Central memory CD4-positive, alpha-beta T cell (primary cell): ENCODE data around the gene PLCB3.
A peak's percentile ranks its signal among the peaks of the same experiment; 100 is the strongest.

Source experiments
- DNase-seq: peaks from one replicate; pipeline ENCODE4 v3.0.0; 2022

PLCB3 gene

DNA sequence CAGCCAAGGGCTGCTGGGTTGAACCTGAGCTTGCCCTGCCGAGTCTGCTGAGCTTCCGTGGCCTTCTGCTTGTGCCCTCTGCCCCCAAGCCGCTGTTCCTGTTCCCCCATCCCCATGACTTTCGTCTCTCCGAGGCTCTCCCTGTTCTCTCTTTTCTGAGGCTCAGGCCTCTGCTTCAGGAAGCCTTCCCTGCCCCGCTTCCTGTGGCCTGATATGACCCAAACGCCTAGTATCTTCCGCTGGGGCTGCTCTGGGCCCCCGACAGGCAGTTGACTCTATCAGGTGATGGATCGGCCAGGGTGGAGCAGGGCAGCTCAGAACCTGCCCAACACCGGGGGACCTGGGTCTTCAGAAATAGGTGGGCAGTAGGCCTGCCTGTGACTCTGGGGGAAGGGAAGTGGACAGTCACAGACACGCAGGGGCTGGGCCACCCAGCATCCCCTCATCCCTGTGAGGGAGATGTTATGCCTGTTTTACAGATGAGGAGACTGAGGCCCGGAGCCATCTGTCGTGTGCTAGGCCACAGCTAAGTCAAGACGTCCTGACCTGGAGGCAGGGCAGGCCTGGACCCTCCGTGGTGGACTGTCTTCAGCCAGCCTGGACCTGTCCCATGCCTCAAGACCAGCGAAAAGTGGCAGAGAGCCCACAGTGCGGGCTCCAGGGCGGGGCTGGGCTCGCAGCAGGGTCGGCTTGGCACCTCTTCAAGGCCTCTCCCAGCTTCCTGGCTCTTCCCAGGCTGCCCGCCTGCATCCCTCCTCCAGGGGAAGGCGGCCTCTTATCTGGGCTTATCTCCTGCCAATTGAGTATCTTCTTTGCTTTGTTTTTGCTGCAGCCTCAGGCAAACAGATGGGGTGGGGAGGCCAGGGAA lies 16.9 kb downstream of the PLCB3 start:
- no peak for DNase-seq

DNA sequence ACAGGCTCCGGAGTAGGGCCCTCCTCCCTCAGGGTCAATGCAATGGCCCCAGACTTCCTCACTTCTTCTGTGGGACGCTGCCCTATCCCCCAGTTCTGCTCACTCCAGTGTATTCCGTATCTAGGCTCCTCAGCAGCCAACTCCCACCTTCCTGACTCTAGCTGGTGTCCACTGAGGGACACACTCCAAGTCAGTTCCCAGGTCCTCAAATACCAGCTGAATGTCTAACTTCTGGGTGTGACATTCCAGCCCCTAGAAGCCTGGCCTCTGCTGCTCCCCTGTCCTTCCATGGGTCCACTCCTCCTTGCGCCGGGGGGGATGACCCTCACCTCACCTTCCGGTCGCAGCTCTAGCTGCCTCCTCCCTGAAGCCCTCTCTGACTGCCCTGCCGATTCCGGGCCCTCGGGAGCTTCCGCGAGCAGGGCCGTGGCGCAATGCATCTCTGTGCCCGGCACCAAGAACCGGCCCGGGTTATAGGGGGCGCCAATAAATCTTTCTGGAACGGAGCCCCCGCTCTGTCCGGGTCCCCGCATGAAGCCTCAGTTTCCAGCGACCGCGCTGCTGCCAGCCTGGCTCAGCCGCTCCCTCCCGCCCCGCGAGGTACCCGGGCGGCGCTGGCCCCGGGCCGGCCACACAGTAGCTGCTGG lies 17.7 kb downstream of the PLCB3 start:
- DNase-seq: no peak

DNA sequence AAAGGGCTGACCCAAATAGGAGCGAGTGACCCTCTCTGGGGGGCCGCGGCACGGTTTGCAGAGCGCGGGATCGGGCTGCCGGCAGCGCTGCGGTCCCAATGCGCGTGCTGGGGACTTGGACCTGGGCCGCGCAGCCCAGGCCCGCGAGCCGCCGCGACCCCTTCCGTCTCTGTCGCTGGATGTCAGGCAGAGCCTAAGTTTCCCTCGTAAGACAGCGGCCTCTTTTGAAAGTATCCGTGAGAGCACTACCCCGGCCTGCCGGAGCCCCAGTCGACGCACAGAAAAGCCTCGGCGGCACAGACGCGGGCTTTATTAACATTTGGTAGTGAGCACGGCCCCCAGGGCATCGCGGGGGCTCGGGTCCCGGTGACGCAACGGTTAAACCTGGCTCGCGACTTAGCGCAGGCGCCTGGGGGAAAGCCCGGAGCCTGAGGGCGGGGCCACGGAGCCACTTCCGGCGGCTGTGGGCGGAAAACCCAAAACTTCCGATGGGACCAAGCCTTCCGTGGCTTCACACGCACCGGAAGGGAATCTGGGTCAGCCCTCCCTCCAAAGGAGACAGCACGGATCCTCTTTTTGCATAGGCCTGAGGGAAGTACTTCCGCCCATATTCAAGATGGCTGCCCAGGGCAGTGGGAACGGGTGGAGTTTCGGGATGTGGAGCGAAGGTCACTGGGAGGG lies 18.4 kb downstream of the PLCB3 start:
- peak; percentile 98 for DNase-seq

DNA sequence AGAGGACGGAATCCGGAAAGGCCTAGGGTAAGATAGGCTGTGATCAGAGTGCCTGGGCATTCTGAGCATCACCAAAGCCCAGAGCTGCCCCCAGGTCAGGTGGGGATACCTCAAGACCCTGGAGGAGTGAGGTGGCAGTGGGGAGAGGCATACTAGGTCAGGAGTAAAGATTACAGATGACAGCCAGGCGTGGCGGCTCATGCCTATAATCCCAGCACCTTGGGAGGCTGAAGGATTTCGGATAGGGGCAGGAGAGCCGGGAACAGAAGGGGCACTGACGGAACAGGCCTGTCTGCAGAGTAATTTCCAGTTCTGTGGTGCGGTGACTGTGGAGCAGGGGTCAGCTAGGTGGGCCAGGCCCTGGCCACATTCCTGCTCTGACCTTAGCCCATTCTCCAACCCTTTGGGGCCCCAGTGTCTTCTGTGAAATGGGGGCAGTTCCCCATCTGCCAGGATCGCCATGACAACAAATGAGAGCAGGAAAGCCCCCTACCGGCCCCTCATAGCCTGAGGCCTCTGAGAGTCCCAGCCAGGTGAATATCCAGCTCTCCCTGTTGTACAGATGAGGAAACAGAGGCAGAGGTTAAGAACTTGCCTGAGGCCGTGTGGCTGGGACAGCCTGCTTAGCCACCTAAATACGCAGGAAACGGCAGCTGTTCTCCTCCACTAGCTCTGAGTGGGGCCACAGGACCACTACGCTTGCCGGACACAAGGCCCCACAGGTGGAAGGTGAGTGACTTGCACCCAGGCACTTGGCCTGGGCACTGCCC lies 23.9 kb downstream of the PLCB3 start:
- no peak for DNase-seq

DNA sequence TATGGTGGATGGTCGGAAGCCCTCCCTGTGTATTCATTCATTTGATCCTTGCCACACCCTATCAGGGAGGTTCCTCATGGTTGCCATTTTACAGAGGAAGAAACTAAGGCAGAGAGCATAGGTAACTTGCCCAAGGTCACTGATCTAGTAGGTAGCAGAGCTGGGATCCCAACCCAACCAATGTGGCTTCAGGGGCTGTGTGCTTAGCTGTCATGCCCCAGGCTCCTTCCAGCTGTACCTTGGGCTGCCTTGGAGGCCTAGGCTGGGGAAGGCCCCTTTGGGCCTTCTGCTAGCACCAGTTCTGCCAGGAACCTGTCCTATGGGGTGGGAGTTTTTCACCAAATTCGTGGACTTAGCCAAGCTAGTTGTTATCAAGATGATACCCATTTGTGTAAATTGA lies 24.5 kb downstream of the PLCB3 start:
- DNase-seq: no peak

DNA sequence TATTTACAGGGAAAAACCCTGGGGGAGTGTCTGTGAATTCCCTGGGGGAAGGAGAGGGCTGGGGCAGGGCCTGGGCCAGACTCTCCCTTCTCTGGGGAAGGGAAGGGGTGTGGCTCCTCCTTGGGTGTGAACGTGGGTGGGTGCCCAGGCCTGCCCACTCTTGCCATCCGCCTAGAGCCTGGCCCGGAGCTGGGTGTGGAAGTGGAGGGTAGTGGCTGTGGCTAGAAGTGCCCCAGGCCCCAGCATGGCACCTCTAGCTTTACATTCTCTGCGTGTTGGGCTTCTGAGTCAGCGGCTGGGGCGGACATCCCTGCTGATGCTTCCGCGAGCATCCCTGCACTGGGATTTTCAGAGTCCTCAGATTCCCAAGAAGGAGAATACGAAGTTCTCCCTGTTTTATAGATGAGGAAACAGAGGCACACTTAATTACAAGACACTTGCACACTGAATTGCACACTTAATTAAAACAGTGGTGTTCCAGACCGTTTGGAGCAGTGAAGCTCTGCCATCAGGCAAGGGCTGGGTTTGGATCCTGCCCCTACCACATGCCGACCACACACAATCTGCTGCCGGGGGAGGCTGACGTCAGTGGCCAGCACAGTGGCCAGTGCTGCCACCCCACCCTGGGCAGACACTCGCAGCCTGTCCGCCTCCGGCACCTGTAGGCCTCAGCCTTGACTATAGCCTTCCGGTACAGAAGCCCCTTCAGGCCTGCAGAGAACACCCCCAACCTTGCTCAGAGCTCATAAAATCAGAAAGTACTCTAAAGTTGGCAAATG lies 25.5 kb downstream of the PLCB3 start:
- no peak for DNase-seq

DNA sequence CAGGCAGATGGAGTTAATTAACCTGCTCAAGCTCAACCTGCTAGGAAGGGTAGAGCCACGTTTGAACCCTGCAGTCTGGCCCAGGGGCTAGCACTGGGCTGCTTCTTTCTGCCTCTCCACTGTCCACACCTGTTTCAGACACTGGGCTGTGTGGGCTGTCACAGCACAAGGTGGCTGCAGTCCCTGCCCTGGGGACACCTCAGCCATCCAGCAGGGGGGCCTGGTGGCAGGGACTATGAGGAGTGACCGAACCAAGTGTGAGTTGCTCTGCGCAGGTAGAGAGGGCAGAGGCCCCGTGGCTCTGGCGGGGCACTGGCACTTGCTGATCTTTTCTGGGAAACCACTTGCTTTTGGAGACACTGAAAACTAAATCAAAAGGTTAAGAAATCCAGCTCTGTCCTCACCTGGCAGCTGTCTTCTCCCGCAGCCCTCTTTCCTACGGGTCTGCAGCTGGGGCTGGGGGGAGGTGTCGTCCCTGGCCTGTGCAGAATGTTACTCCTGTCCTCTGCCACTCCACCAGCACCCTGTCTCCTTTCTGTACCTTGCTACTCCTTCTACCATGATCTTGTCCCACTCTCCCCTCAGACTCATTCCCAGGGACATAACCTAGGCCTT lies 27.4 kb downstream of the PLCB3 start:
- no peak for DNase-seq

DNA sequence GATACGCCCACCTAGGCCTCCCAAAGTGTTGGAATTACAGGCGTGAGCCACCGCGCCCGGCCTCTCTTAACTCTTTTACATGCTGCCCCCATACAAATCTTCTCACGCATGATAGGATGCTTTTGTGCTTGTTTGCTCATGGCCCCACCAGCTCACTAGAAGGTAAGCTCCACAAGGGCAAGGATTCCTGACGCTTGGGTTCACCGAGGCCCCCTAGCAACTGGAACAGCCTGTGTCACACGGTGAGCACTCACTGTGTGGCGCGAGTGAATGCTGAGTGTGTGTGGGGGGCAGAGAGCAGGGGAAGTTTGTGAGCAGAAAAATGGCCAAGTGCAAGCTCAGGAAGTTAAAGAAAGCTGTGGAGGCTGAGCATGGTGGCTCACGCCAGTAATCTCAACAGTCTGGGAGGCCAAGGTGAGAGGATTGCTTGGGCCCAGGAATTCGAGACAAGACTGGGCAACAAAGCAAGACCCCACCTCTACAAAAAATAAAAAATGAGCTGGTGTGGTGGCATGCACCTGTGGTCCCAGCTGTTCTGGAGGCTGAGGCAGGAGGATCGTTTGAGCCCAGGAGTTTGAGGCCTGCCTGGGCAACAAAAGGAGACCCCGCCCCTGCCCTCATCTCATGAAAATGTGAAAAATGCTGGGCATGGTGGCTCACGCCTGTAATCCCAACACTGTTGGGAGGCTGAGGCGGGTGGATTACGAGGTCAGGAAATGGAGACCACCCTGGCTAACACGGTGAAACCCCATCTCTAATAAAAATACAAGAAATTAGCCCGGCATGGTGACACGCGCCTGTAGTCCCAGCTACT lies 30.8 kb downstream of the PLCB3 start:
- DNase-seq: no peak

DNA sequence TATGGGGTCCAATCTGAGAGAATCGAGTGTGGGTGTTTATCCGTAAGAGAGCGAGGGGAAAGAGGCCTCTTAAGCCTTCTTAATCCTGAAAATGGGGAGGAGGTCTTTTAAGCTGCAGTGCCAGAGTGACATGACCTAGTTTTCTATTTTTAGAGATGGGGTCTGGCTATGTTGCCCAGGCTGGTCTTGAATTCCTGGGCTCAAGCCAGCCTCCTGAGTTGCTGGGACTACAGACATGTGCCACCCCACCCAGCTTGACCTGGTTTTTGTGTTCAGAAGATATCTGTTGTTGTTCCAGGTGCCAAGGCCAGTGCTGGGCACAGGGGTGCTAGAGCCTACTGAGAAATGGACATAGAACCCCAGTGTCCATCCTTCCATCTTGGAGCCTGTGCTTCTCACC lies 31.8 kb downstream of the PLCB3 start:
- DNase-seq: no peak

DNA sequence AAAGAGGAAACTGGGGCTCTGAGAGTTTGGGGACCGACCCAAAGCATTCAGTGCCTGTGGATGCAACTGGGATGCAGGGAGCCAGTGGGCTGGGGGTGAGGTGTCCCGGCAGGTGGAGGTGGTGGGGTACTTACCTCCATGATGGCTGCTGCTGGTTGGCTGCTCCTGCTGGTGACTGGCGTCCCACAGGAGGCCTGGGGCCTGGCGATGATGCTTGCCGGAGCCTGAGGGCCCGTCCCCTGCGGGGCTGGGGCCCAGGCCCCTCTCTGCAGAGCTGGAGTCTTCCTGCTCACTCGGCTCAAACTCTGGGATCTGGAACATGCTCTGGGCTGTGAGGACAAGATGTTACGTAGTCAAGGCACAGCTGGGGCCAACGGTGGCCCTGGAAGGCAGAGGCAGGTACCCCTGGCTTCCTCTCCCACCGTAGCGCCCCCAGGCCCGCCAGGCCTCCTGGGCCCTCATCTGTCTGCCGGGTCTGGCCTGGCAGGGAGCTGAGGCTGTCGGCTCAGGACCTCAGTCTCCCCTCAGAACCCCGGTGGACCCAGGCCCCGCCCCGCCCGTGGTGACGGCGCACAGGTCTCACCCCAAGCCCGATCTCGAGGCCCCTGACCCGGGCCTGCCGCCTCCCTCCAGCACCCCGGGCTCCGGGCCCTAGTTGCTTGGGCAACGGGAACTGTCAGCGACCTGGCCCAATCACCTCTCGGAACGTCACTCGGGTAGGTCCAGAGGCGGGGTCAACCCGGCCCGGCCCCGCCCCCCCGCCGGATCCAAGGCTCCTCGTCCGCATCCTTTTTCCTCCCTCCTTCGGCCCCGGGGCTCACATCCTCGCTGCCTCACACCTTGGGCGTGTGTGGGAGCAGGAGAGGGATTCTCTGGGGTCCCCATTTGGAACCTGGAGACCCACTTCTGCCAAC lies 33.0 kb downstream of the PLCB3 start, which contains the start of gene BAD:
TSS of gene BAD (minus strand) at position 618 of the 914 bp plus-strand sequence. CDS start at position 321, 297 bp downstream.
- peak; percentile 90 for DNase-seq

DNA sequence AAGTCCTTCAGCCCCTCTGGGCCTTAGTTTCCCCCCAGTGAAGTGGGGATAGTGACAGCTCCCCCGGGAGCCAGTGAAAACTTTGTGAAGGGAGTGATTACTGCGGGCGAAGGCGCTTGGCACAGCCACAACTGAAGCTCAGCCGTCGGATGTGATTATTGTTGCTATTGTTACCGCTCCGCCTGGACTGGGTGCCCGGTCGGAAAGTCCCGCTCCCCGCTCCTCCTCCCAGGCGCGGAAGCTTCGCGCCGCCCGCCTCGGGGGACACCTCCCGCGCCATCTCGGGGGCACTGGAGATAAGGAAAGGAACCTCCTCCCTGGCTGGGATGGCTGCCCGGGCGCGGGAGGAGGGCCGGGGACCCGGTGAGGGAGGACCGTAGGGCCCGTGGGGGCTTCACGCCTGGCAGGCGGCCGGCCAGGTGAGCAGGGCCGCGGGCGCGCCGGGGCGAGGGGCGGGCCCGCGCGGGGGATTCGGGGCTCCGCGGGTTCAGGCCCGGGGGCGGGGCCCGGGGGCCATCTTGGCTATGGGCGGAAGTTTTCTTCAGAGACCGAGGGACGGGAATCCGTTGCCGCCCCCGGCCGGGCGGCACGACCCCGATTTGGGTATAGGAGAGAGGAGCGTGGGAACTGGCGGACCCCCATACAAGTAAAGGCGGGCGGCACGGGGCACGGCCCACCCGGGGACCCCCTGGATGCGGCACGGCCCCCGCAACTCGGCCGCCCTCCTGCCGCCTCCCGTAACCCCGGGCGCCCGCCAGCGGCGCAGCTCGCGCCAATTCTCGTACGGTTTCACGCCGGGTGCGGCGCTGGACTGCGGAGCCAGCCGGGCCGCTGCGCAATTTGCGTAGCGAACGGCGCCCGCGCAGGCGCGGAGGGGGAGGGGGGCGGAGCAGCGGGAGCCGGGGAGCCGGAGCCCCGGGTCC lies 33.9 kb downstream of the PLCB3 start, which contains the start of gene GPR137:
TSS of gene GPR137 (plus strand) at position 887 of the 923 bp plus-strand sequence. CDS start 677 bp downstream, outside the sequence.
- DNase-seq: peak; percentile 92

DNA sequence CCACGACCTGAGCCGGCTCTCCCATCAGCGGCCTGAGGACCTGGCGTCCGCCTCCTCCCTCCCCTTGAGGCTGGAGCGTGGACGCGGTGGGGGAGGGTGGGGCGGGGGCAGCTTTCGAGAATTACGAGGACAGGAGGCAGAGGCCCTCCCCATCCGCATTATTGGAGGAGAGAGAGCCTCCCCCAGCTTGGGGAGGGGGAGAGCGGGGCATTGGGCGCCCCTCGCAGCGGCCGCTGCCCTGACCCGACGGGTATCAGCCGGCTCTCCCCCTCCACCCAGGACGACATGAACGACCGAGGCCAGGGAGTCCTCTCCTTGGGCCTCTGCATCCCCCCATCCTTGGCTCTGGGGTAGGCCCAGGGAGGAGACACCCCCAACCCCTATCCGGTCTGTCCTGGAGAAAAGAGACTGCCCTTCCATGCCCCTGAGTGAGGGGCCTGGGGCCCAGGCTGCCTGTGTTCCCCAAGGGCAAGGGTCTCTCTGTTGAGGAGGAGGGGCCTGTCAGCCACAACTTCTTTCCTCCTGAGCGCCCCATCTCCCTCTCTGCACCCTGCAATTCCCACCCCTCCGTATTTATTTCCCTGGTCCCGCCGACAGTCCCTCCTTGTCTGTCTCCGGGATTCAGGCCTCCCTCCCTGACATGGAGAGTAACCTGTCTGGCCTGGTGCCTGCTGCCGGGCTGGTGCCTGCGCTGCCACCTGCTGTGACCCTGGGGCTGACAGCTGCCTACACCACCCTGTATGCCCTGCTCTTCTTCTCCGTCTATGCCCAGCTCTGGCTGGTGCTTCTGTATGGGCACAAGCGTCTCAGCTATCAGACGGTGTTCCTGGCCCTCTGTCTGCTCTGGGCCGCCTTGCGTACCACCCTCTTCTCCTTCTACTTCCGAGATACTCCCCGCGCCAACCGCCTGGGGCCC lies 34.8 kb downstream of the PLCB3 start:
- DNase-seq: no peak

DNA sequence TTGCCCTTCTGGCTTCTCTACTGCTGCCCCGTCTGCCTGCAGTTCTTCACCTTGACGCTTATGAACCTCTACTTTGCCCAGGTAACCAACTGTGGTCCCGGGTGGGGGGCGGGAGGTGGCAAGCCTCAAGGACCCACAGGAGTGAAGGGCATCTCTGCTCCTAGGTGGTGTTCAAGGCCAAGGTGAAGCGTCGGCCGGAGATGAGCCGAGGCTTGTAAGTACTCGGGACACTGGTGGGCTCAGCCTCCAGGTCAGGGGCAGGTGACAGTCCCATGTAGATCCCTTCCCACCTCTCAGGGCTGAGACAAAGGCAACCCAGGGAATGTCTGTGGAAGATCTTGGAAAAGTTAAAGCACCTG lies 35.5 kb downstream of the PLCB3 start:
- DNase-seq: no peak

DNA sequence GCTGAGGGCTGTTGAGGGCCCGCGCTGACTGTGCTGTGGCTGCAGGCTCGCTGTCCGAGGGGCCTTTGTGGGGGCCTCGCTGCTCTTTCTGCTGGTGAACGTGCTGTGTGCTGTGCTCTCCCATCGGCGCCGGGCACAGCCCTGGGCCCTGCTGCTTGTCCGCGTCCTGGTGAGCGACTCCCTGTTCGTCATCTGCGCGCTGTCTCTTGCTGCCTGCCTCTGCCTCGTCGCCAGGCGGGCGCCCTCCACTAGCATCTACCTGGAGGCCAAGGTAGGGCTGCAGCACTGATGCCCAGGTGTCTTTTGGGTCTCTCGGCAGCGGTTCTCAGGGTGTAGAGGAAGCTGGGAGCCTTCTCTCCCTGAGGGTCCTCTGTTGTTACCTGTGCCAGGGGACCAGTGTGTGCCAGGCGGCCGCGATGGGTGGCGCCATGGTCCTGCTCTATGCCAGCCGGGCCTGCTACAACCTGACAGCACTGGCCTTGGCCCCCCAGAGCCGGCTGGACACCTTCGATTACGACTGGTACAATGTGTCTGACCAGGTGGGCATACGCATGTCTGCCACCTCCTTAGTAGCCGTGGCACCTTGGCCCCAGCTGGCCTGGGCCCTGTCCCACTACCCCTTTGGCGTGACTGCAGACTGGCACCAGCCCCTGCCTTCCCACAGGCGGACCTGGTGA lies 36.5 kb downstream of the PLCB3 start:
- DNase-seq: no peak

DNA sequence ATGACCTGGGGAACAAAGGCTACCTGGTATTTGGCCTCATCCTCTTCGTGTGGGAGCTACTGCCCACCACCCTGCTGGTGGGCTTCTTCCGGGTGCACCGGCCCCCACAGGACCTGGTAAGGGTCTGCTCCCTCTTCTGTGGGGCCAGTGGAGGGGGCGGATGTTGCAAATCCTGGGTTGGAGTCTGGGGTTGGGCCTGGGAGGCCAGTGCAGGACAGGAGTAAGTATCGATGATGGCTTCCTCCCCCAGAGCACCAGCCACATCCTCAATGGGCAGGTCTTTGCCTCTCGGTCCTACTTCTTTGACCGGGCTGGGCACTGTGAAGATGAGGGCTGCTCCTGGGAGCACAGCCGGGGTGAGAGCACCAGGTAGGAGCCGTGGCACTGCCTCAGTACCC lies 37.0 kb downstream of the PLCB3 start:
- DNase-seq: no peak

DNA sequence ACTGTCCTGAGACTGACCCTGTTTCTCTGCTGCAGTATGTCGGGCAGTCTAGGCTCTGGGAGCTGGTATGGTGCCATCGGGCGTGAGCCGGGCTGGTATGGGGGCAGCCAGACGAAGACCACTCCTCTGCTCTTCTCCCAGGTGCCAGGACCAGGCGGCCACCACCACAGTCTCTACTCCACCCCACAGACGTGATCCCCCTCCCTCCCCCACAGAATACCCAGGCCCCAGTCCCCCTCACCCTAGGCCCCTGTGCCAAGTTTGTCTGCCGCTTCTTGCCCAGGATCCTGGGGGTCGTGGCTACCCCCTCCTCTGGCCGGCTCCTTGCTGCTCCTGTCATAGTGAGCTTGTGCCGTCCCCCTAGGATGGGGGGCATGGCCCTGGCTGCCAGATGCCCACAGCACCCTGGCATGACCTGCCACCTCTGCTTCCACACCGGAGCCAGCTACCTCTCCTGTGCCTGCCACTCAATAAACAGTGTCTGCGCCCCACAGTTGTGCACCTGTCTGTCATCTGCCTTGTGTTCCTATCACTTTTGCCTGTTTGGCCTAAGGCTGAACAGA lies 37.8 kb downstream of the PLCB3 start:
- DNase-seq: no peak
